Caco-2 (cell line): ENCODE measurements around the gene ING1. TPM values are rescaled to one million over a fixed set of nuclear protein-coding genes. Genes with fewer than 3 reads are reported as not detected.

Experiments used
- BruUV-seq: library from RNA; stranded (reverse); fragments of 400-500 nt; replicated peaks from 2 replicates; lab custom pipeline; 2021; lab: Mats Ljungman, UMichigan
- CTCF ChIA-PET: fragments of 300-600 bp; sonication (Branson Sonifier 250); formaldehyde crosslinking; loops from one replicate; lab custom pipeline; 2022; ENCODE audit warnings: antibody characterized with exemption; lab: Charles Lee
- POLR2A ChIA-PET: fragments of 300-600 bp; sonication (Branson Sonifier 250); formaldehyde crosslinking; loops from one replicate; lab custom pipeline; 2022; ENCODE audit warnings: antibody characterized with exemption; lab: Charles Lee
- DNase-seq, 2 experiments: peaks; one replicate each; pipeline versions ENCODE4 v3.0.0 to v3.0.0-alpha.2; 2020 to 2022
- H3K27me3 ChIP-seq: replicated peaks from 2 replicates; pipeline ENCODE4 v1.6.0; 2011; ENCODE audit warnings: low read length; ENCODE audit not compliant: control insufficient read depth, insufficient read depth
- H3K36me3 ChIP-seq: 2 replicates; pipeline ENCODE4 v1.5.1; 2011; ENCODE audit warnings: low read length; ENCODE audit not compliant: control insufficient read depth, insufficient read depth
- H3K4me1 ChIP-seq: fragments of 250-450 bp; sonication (Bioruptor Pico); 2 replicates; pipeline ENCODE4 v1.5.1; 2020; ENCODE audit warnings: mild to moderate bottlenecking
- H3K4me3 ChIP-seq: 2 replicates; pipeline ENCODE4 v1.5.1; 2011; ENCODE audit warnings: low read depth, mild to moderate bottlenecking, control low read depth, low read length
- H3K9me3 ChIP-seq: fragments of 250-450 bp; sonication (Bioruptor Pico); 2 replicates; pipeline ENCODE4 v1.5.1; 2020; ENCODE audit warnings: mild to moderate bottlenecking, moderate library complexity
- H3K27ac Mint-ChIP-seq: one replicate; pipeline ENCODE4 v1.8.0; 2022; ENCODE audit warnings: mixed read lengths; ENCODE audit not compliant: unreplicated experiment
- H3K27me3 Mint-ChIP-seq: one replicate; pipeline ENCODE4 v1.8.0; 2022; ENCODE audit warnings: mixed read lengths; ENCODE audit not compliant: insufficient read depth, unreplicated experiment
- H3K36me3 Mint-ChIP-seq: one replicate; pipeline ENCODE4 v1.8.0; 2022; ENCODE audit warnings: mild to moderate bottlenecking, mixed read lengths; ENCODE audit not compliant: insufficient read depth, unreplicated experiment
- H3K4me1 Mint-ChIP-seq: one replicate; pipeline ENCODE4 v1.8.0; 2022; ENCODE audit warnings: low read depth, mixed read lengths; ENCODE audit not compliant: unreplicated experiment
- H3K4me3 Mint-ChIP-seq: one replicate; pipeline ENCODE4 v1.8.0; 2022; ENCODE audit warnings: mild to moderate bottlenecking, moderate library complexity, mixed read lengths; ENCODE audit not compliant: unreplicated experiment
- H3K9me3 Mint-ChIP-seq: one replicate; pipeline ENCODE4 v1.8.0; 2022; ENCODE audit warnings: mixed read lengths; ENCODE audit not compliant: unreplicated experiment
- intact Hi-C: fragments of 100-400 bp; cut with micrococcal nuclease; formaldehyde crosslinking; loops from one replicate; pipeline ENCODE4 v1.10.0; 2022; ENCODE audit not compliant: unreplicated experiment
- total RNA-seq: library from RNA; stranded (reverse); gene quantifications from 2 replicates; pipeline ENCODE4 v1.2.3, GENCODE V29; 2022
- TF ChIP-seq, protein P1 (sequence below), 2 experiments: fragments of 200-600 bp in 1 of 2; IDR thresholded peaks; 1 replicate in 1 of 2; 2 replicates in 1 of 2; pipeline versions ENCODE4 v1.5.1 to v1.8.0; 2011 to 2022; ENCODE audit warnings: antibody characterized with exemption in 1 of 2, control low read depth in 1 of 2, inconsistent platforms in 1 of 2, low read depth in 1 of 2, low read length in 1 of 2, mild to moderate bottlenecking in 1 of 2, moderate library complexity in 1 of 2; ENCODE audit not compliant: insufficient read depth in 1 of 2, severe bottlenecking in 1 of 2, unreplicated experiment in 1 of 2

Gene ING1
- total RNA-seq, 1 experiment from 2014 or later: 17.9 TPM

DNA sequence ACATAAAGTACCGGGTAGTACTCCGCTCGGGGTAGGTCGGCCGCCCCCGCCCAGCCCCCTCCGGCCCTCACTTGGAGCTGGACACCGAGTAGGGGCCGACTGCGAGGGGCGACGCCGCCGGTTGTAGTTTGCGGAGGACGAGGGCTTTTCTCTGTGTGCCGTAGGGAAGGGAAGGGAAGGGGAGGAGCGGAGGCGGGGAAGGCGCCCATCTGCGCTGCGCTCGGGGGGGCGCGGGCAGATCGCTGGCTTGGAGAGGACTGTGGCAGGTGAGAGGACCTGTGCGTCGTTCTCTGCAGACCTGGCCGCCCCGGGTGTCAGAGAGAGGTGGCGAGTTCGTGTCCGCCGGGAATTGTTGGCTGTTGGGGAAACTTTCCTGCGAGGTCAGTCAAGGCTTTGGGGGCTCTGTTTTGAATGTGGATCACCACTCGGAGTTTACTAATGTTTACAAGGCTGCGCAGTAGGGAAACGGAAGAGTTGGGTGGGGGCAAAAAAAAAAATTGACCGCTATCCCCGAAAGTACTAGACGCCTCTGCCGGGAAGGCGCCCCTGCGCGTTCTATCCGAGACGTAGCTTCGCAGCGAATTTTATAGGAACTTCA, 1.4 kb downstream of the ING1 start:
- TF ChIP-seq, protein P1, sequence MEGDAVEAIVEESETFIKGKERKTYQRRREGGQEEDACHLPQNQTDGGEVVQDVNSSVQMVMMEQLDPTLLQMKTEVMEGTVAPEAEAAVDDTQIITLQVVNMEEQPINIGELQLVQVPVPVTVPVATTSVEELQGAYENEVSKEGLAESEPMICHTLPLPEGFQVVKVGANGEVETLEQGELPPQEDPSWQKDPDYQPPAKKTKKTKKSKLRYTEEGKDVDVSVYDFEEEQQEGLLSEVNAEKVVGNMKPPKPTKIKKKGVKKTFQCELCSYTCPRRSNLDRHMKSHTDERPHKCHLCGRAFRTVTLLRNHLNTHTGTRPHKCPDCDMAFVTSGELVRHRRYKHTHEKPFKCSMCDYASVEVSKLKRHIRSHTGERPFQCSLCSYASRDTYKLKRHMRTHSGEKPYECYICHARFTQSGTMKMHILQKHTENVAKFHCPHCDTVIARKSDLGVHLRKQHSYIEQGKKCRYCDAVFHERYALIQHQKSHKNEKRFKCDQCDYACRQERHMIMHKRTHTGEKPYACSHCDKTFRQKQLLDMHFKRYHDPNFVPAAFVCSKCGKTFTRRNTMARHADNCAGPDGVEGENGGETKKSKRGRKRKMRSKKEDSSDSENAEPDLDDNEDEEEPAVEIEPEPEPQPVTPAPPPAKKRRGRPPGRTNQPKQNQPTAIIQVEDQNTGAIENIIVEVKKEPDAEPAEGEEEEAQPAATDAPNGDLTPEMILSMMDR (IDR thresholded peaks at IDR 0.05; ENCODE audit: insufficient read depth in 1 of 2, low read depth in 1 of 2, low read length in 1 of 2, severe bottlenecking in 1 of 2, unreplicated experiment in 1 of 2): no peak
- H3K4me1 Mint-ChIP-seq: peaks cover 17% of the 10 kb centered on the region
- CTCF ChIA-PET: interaction anchor here (0.6 to 0.7 kb wide), 4 partner anchors 9 to 346 kb away, joined by 3 to 5 read pairs (median 4); no protein-coding TSS in a partner anchor
- Histone ChIP-seq H3K4me3 (peak overlapping the region; percentile 93), H3K9me3 (no peaks in the 10 kb centered on the region), H3K4me1 (peaks cover 16% of the 10 kb centered on the region; the same call in 1 of the 2 replicates), H3K27me3 (no peaks in the 10 kb centered on the region), H3K36me3 (peaks cover 2% of the 10 kb centered on the region; the same call in 1 of the 2 replicates)
- POLR2A ChIA-PET: interaction anchor here (0.6 to 1.5 kb wide), 15 partner anchors 9 to 259 kb away, joined by 3 to 27 read pairs (median 5); partner anchors contain the start of genes ANKRD10, CARS2, NAXD and RAB20
- H3K27me3 Mint-ChIP-seq: peaks cover 2% of the 10 kb centered on the region
- BruUV-seq: TSS peak; percentile 88
- intact Hi-C loops: loop anchor here (1.0 to 2.0 kb wide), 7 partner anchors 9 to 258 kb away; partner anchors contain the start of genes ANKRD10, CARS2 and NAXD
- H3K27ac Mint-ChIP-seq: peak overlapping the region; percentile 96
- H3K4me3 Mint-ChIP-seq: peak overlapping the region; percentile 100
- peak; percentile 61 to 62 for DNase-seq
- no peaks in the 10 kb centered on the region for H3K9me3 Mint-ChIP-seq
- H3K36me3 Mint-ChIP-seq: peaks cover 55% of the 10 kb centered on the region

DNA sequence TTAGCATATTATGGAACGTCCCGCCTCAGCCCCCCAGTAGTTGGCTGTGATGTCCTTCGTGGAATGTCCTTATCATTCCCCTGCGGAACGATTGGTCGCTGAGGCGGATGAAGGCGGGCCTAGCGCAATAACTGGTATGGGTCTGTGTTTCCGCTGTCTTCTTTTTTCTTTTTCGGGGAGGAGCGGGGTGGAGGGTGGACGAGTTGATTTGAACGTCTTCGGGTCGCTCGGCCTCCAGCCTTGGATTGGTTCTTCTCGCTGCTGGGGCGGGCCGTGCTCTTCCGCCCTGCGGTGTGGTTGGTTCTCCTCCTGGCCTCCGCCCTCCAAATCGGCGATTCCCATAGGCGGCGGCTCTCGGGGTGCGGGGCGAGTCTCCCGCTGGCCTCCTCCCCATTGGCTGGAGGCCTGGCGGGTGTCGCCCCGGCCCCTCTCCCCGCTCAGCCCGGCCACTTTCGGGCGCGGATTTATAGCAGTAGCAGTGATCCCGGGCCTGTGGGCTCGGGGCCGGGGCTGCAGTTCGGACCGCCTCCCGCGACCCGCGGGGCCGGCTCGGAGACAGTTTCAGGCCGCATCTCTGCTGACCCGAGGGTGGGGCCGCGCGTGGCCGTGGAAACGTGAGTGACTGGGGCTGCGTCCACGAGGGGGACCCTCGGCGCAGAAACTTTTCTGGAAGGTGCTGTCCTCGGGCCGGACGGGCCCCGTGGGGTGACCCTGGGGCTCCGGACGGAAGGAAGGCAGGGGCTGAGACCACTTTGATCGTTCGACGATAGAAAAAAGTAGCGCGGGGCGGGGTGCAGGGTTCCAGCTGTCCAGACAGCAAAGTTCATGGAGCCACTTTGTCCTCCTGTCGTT, 2.1 kb downstream of the ING1 start:
- Histone ChIP-seq H3K27me3 (no peaks in the 10 kb centered on the region), H3K4me1 (peaks cover 16% of the 10 kb centered on the region; the same call in 1 of the 2 replicates), H3K4me3 (peak overlapping the region; percentile 93), H3K9me3 (no peaks in the 10 kb centered on the region), H3K36me3 (peaks cover 2% of the 10 kb centered on the region; the same call in 1 of the 2 replicates)
- TF ChIP-seq, protein P1 (IDR thresholded peaks at IDR 0.05; ENCODE audit: insufficient read depth in 1 of 2, low read depth in 1 of 2, low read length in 1 of 2, severe bottlenecking in 1 of 2, unreplicated experiment in 1 of 2): peak in 1 of 2 experiments; percentile 18
- DNase-seq: peak; percentile 98 to 100
- peaks cover 2% of the 10 kb centered on the region for H3K27me3 Mint-ChIP-seq
- no peaks in the 10 kb centered on the region for H3K9me3 Mint-ChIP-seq
- CTCF ChIA-PET: interaction anchor here (0.6 to 1.5 kb wide), 5 partner anchors 8 to 345 kb away, joined by 3 to 5 read pairs (median 4); no protein-coding TSS in a partner anchor
- POLR2A ChIA-PET: interaction anchor here (0.6 to 1.5 kb wide), 16 partner anchors 9 to 260 kb away, joined by 3 to 27 read pairs (median 5); partner anchors contain the start of genes ANKRD10, CARS2, NAXD and RAB20
- peak overlapping the region; percentile 100 for H3K4me3 Mint-ChIP-seq
- intact Hi-C loops: loop anchor here (1.0 to 2.0 kb wide), 6 partner anchors 9 to 259 kb away; partner anchors contain the start of genes ANKRD10, CARS2 and NAXD
- H3K27ac Mint-ChIP-seq: peak overlapping the region; percentile 96
- no TSS peak for BruUV-seq
- H3K36me3 Mint-ChIP-seq: peaks cover 56% of the 10 kb centered on the region
- H3K4me1 Mint-ChIP-seq: peaks cover 17% of the 10 kb centered on the region

DNA sequence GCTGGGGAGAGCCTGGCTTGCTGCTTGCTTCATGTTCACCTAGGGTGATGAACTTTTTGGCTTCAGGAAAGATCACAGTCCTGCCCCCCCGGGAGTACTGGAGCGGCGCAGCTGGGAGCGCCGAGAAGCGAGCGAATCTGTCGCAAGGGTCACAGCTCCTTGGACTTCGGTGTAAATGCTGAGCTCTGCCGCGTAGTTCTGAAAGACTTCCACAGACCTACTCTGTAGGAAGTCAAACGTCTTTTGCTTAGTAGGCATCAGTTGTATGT, 2.7 kb downstream of the ING1 start:
- H3K27ac Mint-ChIP-seq: peak overlapping the region; percentile 96
- intact Hi-C loops: no loop called here
- H3K4me1 Mint-ChIP-seq: peaks cover 17% of the 10 kb centered on the region
- peak overlapping the region; percentile 100 for H3K4me3 Mint-ChIP-seq
- peaks cover 2% of the 10 kb centered on the region for H3K36me3 ChIP-seq
- H3K9me3 ChIP-seq: no peaks in the 10 kb centered on the region
- H3K4me1 ChIP-seq: peaks cover 14% of the 10 kb centered on the region; the same call in 1 of the 2 replicates
- H3K4me3 ChIP-seq: peak overlapping the region; percentile 65
- H3K27me3 ChIP-seq: no peaks in the 10 kb centered on the region
- TSS peak; percentile 59 for BruUV-seq
- no peaks in the 10 kb centered on the region for H3K9me3 Mint-ChIP-seq
- H3K27me3 Mint-ChIP-seq: peaks cover 2% of the 10 kb centered on the region
- TF ChIP-seq, protein P1 (IDR thresholded peaks at IDR 0.05; ENCODE audit: insufficient read depth in 1 of 2, low read depth in 1 of 2, low read length in 1 of 2, severe bottlenecking in 1 of 2, unreplicated experiment in 1 of 2): no peak
- ChIA-PET CTCF (interaction anchor here (0.5 to 1.5 kb wide), 2 partner anchors 95 to 123 kb away, joined by 5 to 6 read pairs; no protein-coding TSS in a partner anchor), POLR2A (interaction anchor here (0.7 to 1.4 kb wide), 2 partner anchors 10 to 101 kb away, joined by 3 to 11 read pairs; partner anchors contain the start of gene CARS2)
- peaks cover 61% of the 10 kb centered on the region for H3K36me3 Mint-ChIP-seq
- DNase-seq: peak in 1 of 2 experiments; percentile 62
